ENCODE measurements around the gene TBC1D2B.

DNA sequence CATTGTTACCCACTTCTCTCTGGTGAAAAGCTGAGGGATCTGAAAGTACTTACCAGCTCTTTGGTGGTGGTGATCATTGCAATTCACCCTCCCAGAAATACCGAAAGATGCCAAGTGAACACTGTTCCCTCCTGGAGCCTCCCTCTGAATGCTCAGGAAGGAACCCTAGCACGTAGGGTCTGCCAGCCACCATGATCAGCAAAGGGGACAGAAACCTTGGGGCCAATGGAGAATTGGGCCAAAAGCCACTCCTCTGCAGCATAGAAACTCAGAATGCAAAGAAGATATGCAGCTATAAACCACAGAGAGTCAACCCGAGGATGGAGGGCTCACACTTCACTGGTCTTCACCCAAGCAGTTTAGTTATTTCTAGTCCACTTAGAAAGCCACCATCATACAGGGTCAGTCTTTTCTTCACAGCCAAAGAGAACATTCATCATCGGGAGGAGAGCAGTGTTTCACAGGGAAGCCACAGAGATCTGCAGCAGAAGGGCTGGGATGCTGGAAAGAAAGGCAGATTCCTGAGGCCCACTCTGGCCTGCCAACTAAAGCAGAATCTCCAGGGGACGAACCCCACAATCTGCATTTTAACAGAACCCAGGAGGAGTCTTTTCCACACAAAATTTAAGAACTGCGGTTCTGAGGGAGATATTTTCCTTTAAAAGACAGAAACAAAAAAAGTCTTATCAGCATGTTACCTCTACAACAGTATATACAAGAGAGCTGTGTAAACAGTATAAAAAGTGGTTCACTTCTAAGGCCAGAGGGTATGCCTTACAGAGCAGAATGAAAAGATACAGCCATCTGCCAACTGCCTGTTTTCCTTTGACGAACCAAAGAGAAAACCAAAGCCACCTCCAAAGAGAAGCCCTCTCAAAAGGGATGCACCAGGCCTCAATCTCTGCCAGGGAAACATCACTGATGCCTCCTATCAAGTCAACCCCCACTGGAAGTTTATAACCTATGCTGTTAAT is 11.3 kb downstream of the TBC1D2B start:
- TF ChIP-seq LEF1 (IDR thresholded peaks at IDR 0.05; ENCODE audit: borderline replicate concordance) (no peak), FOXM1 (IDR thresholded peaks at IDR 0.05; ENCODE audit: borderline replicate concordance) (no peak), ZNF384 (IDR thresholded peaks at IDR 0.05) (no peak), HDGF (IDR thresholded peaks at IDR 0.05; ENCODE audit: borderline replicate concordance) (no peak)

Measured in HEK293T (cell line).